Measurements from ENCODE around the gene SLIRP.

- no peak for TF ChIP-seq POLR2A (IDR thresholded peaks at IDR 0.05)
- TF ChIP-seq, protein P1, sequence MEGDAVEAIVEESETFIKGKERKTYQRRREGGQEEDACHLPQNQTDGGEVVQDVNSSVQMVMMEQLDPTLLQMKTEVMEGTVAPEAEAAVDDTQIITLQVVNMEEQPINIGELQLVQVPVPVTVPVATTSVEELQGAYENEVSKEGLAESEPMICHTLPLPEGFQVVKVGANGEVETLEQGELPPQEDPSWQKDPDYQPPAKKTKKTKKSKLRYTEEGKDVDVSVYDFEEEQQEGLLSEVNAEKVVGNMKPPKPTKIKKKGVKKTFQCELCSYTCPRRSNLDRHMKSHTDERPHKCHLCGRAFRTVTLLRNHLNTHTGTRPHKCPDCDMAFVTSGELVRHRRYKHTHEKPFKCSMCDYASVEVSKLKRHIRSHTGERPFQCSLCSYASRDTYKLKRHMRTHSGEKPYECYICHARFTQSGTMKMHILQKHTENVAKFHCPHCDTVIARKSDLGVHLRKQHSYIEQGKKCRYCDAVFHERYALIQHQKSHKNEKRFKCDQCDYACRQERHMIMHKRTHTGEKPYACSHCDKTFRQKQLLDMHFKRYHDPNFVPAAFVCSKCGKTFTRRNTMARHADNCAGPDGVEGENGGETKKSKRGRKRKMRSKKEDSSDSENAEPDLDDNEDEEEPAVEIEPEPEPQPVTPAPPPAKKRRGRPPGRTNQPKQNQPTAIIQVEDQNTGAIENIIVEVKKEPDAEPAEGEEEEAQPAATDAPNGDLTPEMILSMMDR (IDR thresholded peaks at IDR 0.05) = no peak
Observed at GRCh38 chr14:77752799-77753516, 45.1 kb downstream of the SLIRP start.
